PFSK-1 (cell line): ENCODE data around the gene GSG1.

Source experiments
- POLR2AphosphoS5 ChIP-seq: IDR thresholded peaks from 2 replicates; pipeline ENCODE4 v1.6.1; 2012; ENCODE audit warnings: low read depth, mild to moderate bottlenecking, control low read depth, low read length, moderate library complexity
- REST ChIP-seq, 2 experiments: IDR thresholded peaks; 2 replicates each; pipeline versions ENCODE4 v1.6.1 to v1.8.0; 2011 to 2012; ENCODE audit warnings: low read depth in 2 of 2, low read length in 2 of 2, control low read depth in 1 of 2, inconsistent platforms in 1 of 2, mild to moderate bottlenecking in 1 of 2, moderate library complexity in 1 of 2; ENCODE audit not compliant: insufficient read depth in 1 of 2
- TAF1 ChIP-seq: IDR thresholded peaks from 2 replicates; pipeline ENCODE4 v1.6.1; 2012; ENCODE audit warnings: low read length, control low read depth, borderline replicate concordance; ENCODE audit not compliant: insufficient read depth

GRCh38 chr12:13085968-13086686 lies 17.3 kb downstream of the GSG1 start:
- TF ChIP-seq POLR2AphosphoS5 (no peak), REST (IDR thresholded peaks at IDR 0.05; ENCODE audit: insufficient read depth in 1 of 2, low read depth in 2 of 2, low read length in 2 of 2) (no peak), TAF1 (no peak)
